GM23338 (cell line): ENCODE results near the gene ESRRB. TPM values are rescaled to one million over a fixed set of nuclear protein-coding genes. Genes with fewer than 3 reads are reported as not detected.
A peak's percentile ranks its signal among the peaks of the same experiment; 100 is the strongest.

Experiments used
- ATAC-seq: fragments of 200-7000 bp; cut with Tn5 transposase; 3 replicates; pipeline ENCODE4 v1.9.1; 2020
- DNase-seq: peaks from one replicate; pipeline ENCODE4 v3.0.0-alpha.2; 2015; ENCODE audit warnings: low spot score
- H2AFZ ChIP-seq: fragments of 200-600 bp; sonication (generic); 2 replicates; pipeline ENCODE4 v1.8.0; 2016; ENCODE audit warnings: antibody characterized with exemption, mild to moderate bottlenecking, moderate library complexity
- H3F3A ChIP-seq: fragments of 200-600 bp; sonication (generic); replicated peaks from 2 replicates; pipeline ENCODE4 v1.8.0; 2017; ENCODE audit warnings: antibody characterized with exemption, mixed run types, low read depth
- H3K27ac ChIP-seq: fragments of 200-600 bp; sonication (generic); 2 replicates; pipeline ENCODE4 v1.6.1; 2016; ENCODE audit warnings: low read depth
- H3K27me3 ChIP-seq: fragments of 200-600 bp; sonication (generic); 2 replicates; pipeline ENCODE4 v1.8.0; 2016; ENCODE audit warnings: mild to moderate bottlenecking, mixed run types, moderate library complexity; ENCODE audit not compliant: insufficient read depth
- H3K36me3 ChIP-seq: fragments of 200-600 bp; sonication (generic); 2 replicates; pipeline ENCODE4 v1.8.0; 2016; ENCODE audit warnings: mild to moderate bottlenecking; ENCODE audit not compliant: insufficient read depth
- H3K4me1 ChIP-seq: fragments of 200-600 bp; sonication (generic); 2 replicates; pipeline ENCODE4 v1.8.0; 2016; ENCODE audit warnings: mild to moderate bottlenecking, moderate library complexity; ENCODE audit not compliant: insufficient read depth
- H3K4me2 ChIP-seq: fragments of 200-600 bp; sonication (generic); 2 replicates; pipeline ENCODE4 v1.7.1; 2017; ENCODE audit warnings: mixed run types
- H3K4me3 ChIP-seq: fragments of 200-600 bp; sonication (generic); 2 replicates; pipeline ENCODE4 v1.6.1; 2016; ENCODE audit warnings: mixed run types
- H3K79me2 ChIP-seq: fragments of 200-600 bp; sonication (generic); replicated peaks from 2 replicates; pipeline ENCODE4 v1.8.0; 2017; ENCODE audit warnings: mild to moderate bottlenecking; ENCODE audit not compliant: insufficient read depth
- H3K9me2 ChIP-seq: fragments of 200-600 bp; sonication (generic); 2 replicates; pipeline ENCODE4 v1.8.0; 2017; ENCODE audit not compliant: insufficient read depth
- H4K20me1 ChIP-seq: fragments of 200-600 bp; sonication (generic); replicated peaks from 2 replicates; pipeline ENCODE4 v1.8.0; 2017; ENCODE audit warnings: mild to moderate bottlenecking; ENCODE audit not compliant: insufficient read depth
- H3K27ac Mint-ChIP-seq: 2 replicates; pipeline ENCODE4 v1.8.0; 2020; ENCODE audit warnings: inconsistent platforms, mild to moderate bottlenecking, moderate library complexity, mixed read lengths
- H3K27me3 Mint-ChIP-seq: 3 replicates; pipeline ENCODE4 v1.8.0; 2022; ENCODE audit warnings: low read depth, mild to moderate bottlenecking, moderate library complexity, mixed read lengths, inconsistent platforms; ENCODE audit not compliant: insufficient read depth, poor library complexity
- H3K36me3 Mint-ChIP-seq: 3 replicates; pipeline ENCODE4 v1.8.0; 2021; ENCODE audit warnings: low read depth, mild to moderate bottlenecking, inconsistent platforms, moderate library complexity, mixed read lengths
- H3K4me1 Mint-ChIP-seq: 3 replicates; pipeline ENCODE4 v1.8.0; 2020; ENCODE audit warnings: mild to moderate bottlenecking, inconsistent platforms, mixed read lengths
- H3K4me3 Mint-ChIP-seq: 3 replicates; pipeline ENCODE4 v1.8.0; 2021; ENCODE audit warnings: moderate library complexity, mild to moderate bottlenecking, inconsistent platforms, mixed read lengths
- H3K9me3 Mint-ChIP-seq: 3 replicates; pipeline ENCODE4 v1.8.0; 2020; ENCODE audit warnings: moderate library complexity, mild to moderate bottlenecking, inconsistent platforms, mixed read lengths
- CREB1 ChIP-seq: fragments of 250-450 bp; sonication (Bioruptor Pico); IDR thresholded peaks from 2 replicates; pipeline ENCODE4 v1.5.0; 2020; ENCODE audit warnings: low read depth, mild to moderate bottlenecking, moderate library complexity
- CTCF ChIP-seq, 2 experiments: fragments of 200-600 bp in 1 of 2; sonication (generic) in 1 of 2; conservative IDR thresholded peaks; 2 replicates each; pipeline versions ENCODE4 v1.5.1 to v1.6.1; 2016 to 2017; ENCODE audit warnings: antibody characterized with exemption in 2 of 2, low read depth in 2 of 2, mild to moderate bottlenecking in 2 of 2, moderate library complexity in 1 of 2
- ETS1 ChIP-seq: IDR thresholded peaks from 2 replicates; pipeline ENCODE4 v1.6.1; 2016; ENCODE audit warnings: antibody characterized with exemption
- EZH2phosphoT487 ChIP-seq: fragments of 200-600 bp; sonication (generic); IDR thresholded peaks from one replicate; pipeline ENCODE4 v1.8.1; 2018; ENCODE audit warnings: antibody characterized with exemption; ENCODE audit not compliant: unreplicated experiment
- NANOG ChIP-seq: IDR thresholded peaks from 2 replicates; pipeline ENCODE4 v1.6.1; 2016; ENCODE audit warnings: antibody characterized with exemption, borderline replicate concordance
- POLR2AphosphoS5 ChIP-seq: IDR thresholded peaks from 2 replicates; pipeline ENCODE4 v1.6.1; 2016; ENCODE audit warnings: antibody characterized with exemption, low read depth
- STAT1 ChIP-seq: IDR thresholded peaks from one replicate; pipeline ENCODE4 v1.6.1; 2016; ENCODE audit warnings: antibody characterized with exemption; ENCODE audit not compliant: unreplicated experiment
- ZNF331 ChIP-seq: fragments of 250-450 bp; sonication (Bioruptor Pico); IDR thresholded peaks from 2 replicates; pipeline ENCODE4 v1.5.0; 2020; ENCODE audit warnings: low read depth, mild to moderate bottlenecking, moderate library complexity
- polyA plus RNA-seq: library from polyadenylated mRNA; unstranded; fragments of >200 nt; fragmentation: Nextera tagmentation; extraction: Ambion mirVana; gene quantifications from 2 replicates; pipeline ENCODE4 v1.2.1, GENCODE V29; 2016
- total RNA-seq: library from RNA; depleted of rRNA; stranded (reverse); fragments of >200 nt; shearing (Covaris generic); gene quantifications from 2 replicates; pipeline ENCODE4 v1.2.3, GENCODE V29; 2014
- TF ChIP-seq, protein P1 (sequence below): fragments of 250-450 bp; sonication (Bioruptor Pico); IDR thresholded peaks from 2 replicates; pipeline ENCODE4 v1.5.0; 2020; ENCODE audit warnings: mild to moderate bottlenecking, moderate library complexity

The ESRRB gene
- total and polyA plus RNA-seq, 2 experiments from 2014 or later, result 0.31 to 0.52 TPM

GRCh38 chr14:76386944-76387782 lies 11.2 kb downstream of the ESRRB start:
- H3K27me3 ChIP-seq, result no peaks in the 10 kb centered on the region
- Mint-ChIP-seq H3K9me3 (no peaks in the 10 kb centered on the region; the same call in 2 of the 3 replicates), H3K4me1 (peaks cover 6% of the 10 kb centered on the region), H3K4me3 (0 out of 3 replicates have a peak overlapping the region, but pooled peaks have one; percentile 26), H3K27ac (no peak overlapping the region), H3K36me3 (no peaks in the 10 kb centered on the region), H3K27me3 (no peaks in the 10 kb centered on the region)
- no peak overlapping the region for H3K27ac ChIP-seq
- H4K20me1 ChIP-seq, result no peaks in the 10 kb centered on the region
- no peaks in the 10 kb centered on the region for H3F3A ChIP-seq
- H3K4me2 ChIP-seq, result no peak overlapping the region
- H3K79me2 ChIP-seq, result no peaks in the 10 kb centered on the region
- H2AFZ ChIP-seq, result peak overlapping the region; percentile 98
- H3K4me3 ChIP-seq, result 0 out of 2 replicates have a peak overlapping the region, but pooled peaks have one; percentile 34
- peak; percentile 89 for DNase-seq
- peak; percentile 96 for ATAC-seq
- no peaks in the 10 kb centered on the region for H3K9me2 ChIP-seq
- TF ChIP-seq ZNF331 (CRISPR knock-in tag), result no peak
- peak; percentile 91 to 97 for TF ChIP-seq CTCF (conservative IDR thresholded peaks at IDR 0.05; ENCODE audit: low read depth in 2 of 2)
- H3K4me1 ChIP-seq, result no peaks in the 10 kb centered on the region
- no peaks in the 10 kb centered on the region for H3K36me3 ChIP-seq

DNA sequence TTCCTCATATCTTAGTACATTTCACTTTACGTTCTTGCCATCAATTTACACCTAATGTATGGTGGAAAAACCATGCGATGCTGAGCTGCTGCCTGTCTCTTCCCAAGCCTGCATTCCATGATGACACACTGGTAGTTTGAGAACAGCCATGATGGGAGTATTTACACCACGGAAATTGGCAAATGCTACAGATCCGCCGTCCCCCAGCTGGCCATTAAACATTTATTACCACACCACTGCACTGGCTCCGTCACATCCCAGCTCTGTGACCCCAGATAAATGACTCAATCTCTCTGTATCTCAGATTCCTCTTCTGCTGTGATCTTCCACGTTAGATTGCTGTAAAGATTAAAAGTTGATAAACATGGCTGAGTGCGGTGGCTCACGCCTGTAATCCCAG lies 13.9 kb downstream of the ESRRB start:
- H3K27ac Mint-ChIP-seq, result no peak overlapping the region
- Histone ChIP-seq H3K27me3 (no peaks in the 10 kb centered on the region), H3K9me2 (no peaks in the 10 kb centered on the region), H3K27ac (no peak overlapping the region), H3K4me2 (no peak overlapping the region), H3K4me1 (no peaks in the 10 kb centered on the region; the same call in 1 of the 2 replicates), H3F3A (no peaks in the 10 kb centered on the region), H3K79me2 (no peaks in the 10 kb centered on the region), H2AFZ (no peak overlapping the region), H4K20me1 (no peaks in the 10 kb centered on the region), H3K4me3 (no peak overlapping the region), H3K36me3 (no peaks in the 10 kb centered on the region)
- H3K4me1 Mint-ChIP-seq, result peaks cover 10% of the 10 kb centered on the region
- H3K27me3 Mint-ChIP-seq, result no peaks in the 10 kb centered on the region
- DNase-seq (no peak), ATAC-seq (no peak)
- H3K4me3 Mint-ChIP-seq, result no peak overlapping the region
- H3K36me3 Mint-ChIP-seq, result no peaks in the 10 kb centered on the region
- no peaks in the 10 kb centered on the region for H3K9me3 Mint-ChIP-seq
- TF ChIP-seq CTCF (conservative IDR thresholded peaks at IDR 0.05; ENCODE audit: low read depth in 2 of 2) (no peak), NANOG (no peak), CREB1 (no peak), ETS1 (no peak), ZNF331 (CRISPR knock-in tag) (no peak), EZH2phosphoT487 (no peak), POLR2AphosphoS5 (no peak), STAT1 (no peak)
- TF ChIP-seq, protein P1, sequence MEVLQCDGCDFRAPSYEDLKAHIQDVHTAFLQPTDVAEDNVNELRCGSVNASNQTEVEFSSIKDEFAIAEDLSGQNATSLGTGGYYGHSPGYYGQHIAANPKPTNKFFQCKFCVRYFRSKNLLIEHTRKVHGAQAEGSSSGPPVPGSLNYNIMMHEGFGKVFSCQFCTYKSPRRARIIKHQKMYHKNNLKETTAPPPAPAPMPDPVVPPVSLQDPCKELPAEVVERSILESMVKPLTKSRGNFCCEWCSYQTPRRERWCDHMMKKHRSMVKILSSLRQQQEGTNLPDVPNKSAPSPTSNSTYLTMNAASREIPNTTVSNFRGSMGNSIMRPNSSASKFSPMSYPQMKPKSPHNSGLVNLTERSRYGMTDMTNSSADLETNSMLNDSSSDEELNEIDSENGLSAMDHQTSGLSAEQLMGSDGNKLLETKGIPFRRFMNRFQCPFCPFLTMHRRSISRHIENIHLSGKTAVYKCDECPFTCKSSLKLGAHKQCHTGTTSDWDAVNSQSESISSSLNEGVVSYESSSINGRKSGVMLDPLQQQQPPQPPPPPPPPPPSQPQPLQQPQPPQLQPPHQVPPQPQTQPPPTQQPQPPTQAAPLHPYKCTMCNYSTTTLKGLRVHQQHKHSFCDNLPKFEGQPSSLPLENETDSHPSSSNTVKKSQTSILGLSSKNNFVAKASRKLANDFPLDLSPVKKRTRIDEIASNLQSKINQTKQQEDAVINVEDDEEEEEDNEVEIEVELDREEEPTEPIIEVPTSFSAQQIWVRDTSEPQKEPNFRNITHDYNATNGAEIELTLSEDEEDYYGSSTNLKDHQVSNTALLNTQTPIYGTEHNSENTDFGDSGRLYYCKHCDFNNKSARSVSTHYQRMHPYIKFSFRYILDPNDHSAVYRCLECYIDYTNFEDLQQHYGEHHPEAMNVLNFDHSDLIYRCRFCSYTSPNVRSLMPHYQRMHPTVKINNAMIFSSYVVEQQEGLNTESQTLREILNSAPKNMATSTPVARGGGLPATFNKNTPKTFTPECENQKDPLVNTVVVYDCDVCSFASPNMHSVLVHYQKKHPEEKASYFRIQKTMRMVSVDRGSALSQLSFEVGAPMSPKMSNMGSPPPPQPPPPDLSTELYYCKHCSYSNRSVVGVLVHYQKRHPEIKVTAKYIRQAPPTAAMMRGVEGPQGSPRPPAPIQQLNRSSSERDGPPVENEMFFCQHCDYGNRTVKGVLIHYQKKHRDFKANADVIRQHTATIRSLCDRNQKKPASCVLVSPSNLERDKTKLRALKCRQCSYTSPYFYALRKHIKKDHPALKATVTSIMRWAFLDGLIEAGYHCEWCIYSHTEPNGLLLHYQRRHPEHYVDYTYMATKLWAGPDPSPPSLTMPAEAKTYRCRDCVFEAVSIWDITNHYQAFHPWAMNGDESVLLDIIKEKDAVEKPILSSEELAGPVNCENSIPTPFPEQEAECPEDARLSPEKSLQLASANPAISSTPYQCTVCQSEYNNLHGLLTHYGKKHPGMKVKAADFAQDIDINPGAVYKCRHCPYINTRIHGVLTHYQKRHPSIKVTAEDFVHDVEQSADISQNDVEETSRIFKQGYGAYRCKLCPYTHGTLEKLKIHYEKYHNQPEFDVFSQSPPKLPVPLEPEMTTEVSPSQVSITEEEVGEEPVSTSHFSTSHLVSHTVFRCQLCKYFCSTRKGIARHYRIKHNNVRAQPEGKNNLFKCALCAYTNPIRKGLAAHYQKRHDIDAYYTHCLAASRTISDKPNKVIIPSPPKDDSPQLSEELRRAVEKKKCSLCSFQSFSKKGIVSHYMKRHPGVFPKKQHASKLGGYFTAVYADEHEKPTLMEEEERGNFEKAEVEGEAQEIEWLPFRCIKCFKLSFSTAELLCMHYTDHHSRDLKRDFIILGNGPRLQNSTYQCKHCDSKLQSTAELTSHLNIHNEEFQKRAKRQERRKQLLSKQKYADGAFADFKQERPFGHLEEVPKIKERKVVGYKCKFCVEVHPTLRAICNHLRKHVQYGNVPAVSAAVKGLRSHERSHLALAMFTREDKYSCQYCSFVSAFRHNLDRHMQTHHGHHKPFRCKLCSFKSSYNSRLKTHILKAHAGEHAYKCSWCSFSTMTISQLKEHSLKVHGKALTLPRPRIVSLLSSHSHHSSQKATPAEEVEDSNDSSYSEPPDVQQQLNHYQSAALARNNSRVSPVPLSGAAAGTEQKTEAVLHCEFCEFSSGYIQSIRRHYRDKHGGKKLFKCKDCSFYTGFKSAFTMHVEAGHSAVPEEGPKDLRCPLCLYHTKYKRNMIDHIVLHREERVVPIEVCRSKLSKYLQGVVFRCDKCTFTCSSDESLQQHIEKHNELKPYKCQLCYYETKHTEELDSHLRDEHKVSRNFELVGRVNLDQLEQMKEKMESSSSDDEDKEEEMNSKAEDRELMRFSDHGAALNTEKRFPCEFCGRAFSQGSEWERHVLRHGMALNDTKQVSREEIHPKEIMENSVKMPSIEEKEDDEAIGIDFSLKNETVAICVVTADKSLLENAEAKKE, result no peak
